Upper lobe of right lung (tissue), 1 donor: ENCODE measurements around the gene RNF223. TPM values are rescaled to one million over a fixed set of nuclear protein-coding genes. Genes with fewer than 3 reads are reported as not detected.

Source experiments
- ATAC-seq: fragments of 200-7000 bp; cut with Tn5 transposase; one replicate; pipeline ENCODE4 v1.9.1; 2020; ENCODE audit warnings: mild to moderate bottlenecking, moderate library complexity
- DNase-seq: peaks from one replicate; pipeline ENCODE4 v3.0.0-alpha.2; 2020
- H3K27ac ChIP-seq: fragments of 200-600 bp; one replicate; pipeline ENCODE4 v1.8.0; 2022
- H3K27me3 ChIP-seq: fragments of 200-600 bp; one replicate; pipeline ENCODE4 v1.8.0; 2022; ENCODE audit warnings: mild to moderate bottlenecking
- H3K36me3 ChIP-seq: fragments of 200-600 bp; one replicate; pipeline ENCODE4 v1.8.0; 2022
- H3K4me1 ChIP-seq: fragments of 200-600 bp; one replicate; pipeline ENCODE4 v1.8.0; 2022
- H3K4me3 ChIP-seq: fragments of 200-600 bp; one replicate; pipeline ENCODE4 v1.8.0; 2022; ENCODE audit warnings: mild to moderate bottlenecking
- H3K9me3 ChIP-seq: fragments of 200-600 bp; one replicate; pipeline ENCODE4 v1.8.0; 2022
- CTCF ChIP-seq: fragments of 200-600 bp; IDR thresholded peaks from one replicate; pipeline ENCODE4 v1.8.0; 2022; ENCODE audit warnings: antibody characterized with exemption
- intact Hi-C: fragments of 100-400 bp; cut with DNase I; formaldehyde crosslinking; loops from one replicate; pipeline ENCODE4 v1.11.0; 2022
- total RNA-seq: library from RNA; stranded (reverse); fragmentation: NEBNext Ultra II Directional; extraction: Animal tissue kit (Norgen Biotek cat#: 25700); gene quantifications from one replicate; pipeline ENCODE4 v1.2.1, GENCODE V29; 2021
- donor health status: DM: no; HTN: yes; CAD: no; lungs with severe emphysema.

RNF223 gene
- total RNA-seq, 1 donor from 2014 or later: 0.55 TPM

GRCh38 chr1:1043921-1044320, 30.2 kb downstream of the RNF223 start:
- Histone ChIP-seq H3K27me3 (no peaks in the 10 kb centered on the region), H3K36me3 (peaks cover 12% of the 10 kb centered on the region), H3K4me3 (no peak overlapping the region), H3K27ac (no peak overlapping the region), H3K4me1 (peaks cover 14% of the 10 kb centered on the region), H3K9me3 (no peaks in the 10 kb centered on the region)
- intact Hi-C loops: no loop called here
- DNase-seq (no peak), ATAC-seq (no peak)
- no peak for TF ChIP-seq CTCF

GRCh38 chr1:1043411-1043810, 30.7 kb downstream of the RNF223 start:
- H3K36me3 ChIP-seq: peaks cover 12% of the 10 kb centered on the region
- ATAC-seq: no peak
- no peaks in the 10 kb centered on the region for H3K27me3 ChIP-seq
- H3K4me3 ChIP-seq: no peak overlapping the region
- H3K27ac ChIP-seq: no peak overlapping the region
- intact Hi-C loops: no loop called here
- DNase-seq: no peak
- H3K9me3 ChIP-seq: no peaks in the 10 kb centered on the region
- peaks cover 17% of the 10 kb centered on the region for H3K4me1 ChIP-seq
- no peak for TF ChIP-seq CTCF

GRCh38 chr1:1042835-1043234, 31.3 kb downstream of the RNF223 start:
- no peaks in the 10 kb centered on the region for H3K9me3 ChIP-seq
- ATAC-seq (no peak), DNase-seq (no peak)
- no peak overlapping the region for H3K4me3 ChIP-seq
- no peak for TF ChIP-seq CTCF
- no peak overlapping the region for H3K27ac ChIP-seq
- no peaks in the 10 kb centered on the region for H3K27me3 ChIP-seq
- intact Hi-C loops: no loop called here
- H3K36me3 ChIP-seq: peaks cover 12% of the 10 kb centered on the region
- H3K4me1 ChIP-seq: peaks cover 17% of the 10 kb centered on the region

- H3K4me1 ChIP-seq: peaks cover 17% of the 10 kb centered on the region
Observed at GRCh38 chr1:1041873-1042272, 32.2 kb downstream of the RNF223 start.

GRCh38 chr1:1041092-1041523, 33.0 kb downstream of the RNF223 start:
- no peak for TF ChIP-seq CTCF
- intact Hi-C loops: no loop called here
- ATAC-seq (no peak), DNase-seq (no peak)
- no peaks in the 10 kb centered on the region for H3K9me3 ChIP-seq
- H3K27ac ChIP-seq: no peak overlapping the region
- H3K4me3 ChIP-seq: no peak overlapping the region
- no peaks in the 10 kb centered on the region for H3K27me3 ChIP-seq
- peaks cover 17% of the 10 kb centered on the region for H3K4me1 ChIP-seq
- no peaks in the 10 kb centered on the region for H3K36me3 ChIP-seq

More at GRCh38 chr1:1041873-1042272, 32.2 kb downstream of the RNF223 start:
- H3K4me3 ChIP-seq: no peak overlapping the region
- H3K27me3 ChIP-seq: no peaks in the 10 kb centered on the region
- DNase-seq (no peak), ATAC-seq (no peak)
- intact Hi-C loops: no loop called here
- H3K36me3 ChIP-seq: peaks cover 2% of the 10 kb centered on the region
- no peak overlapping the region for H3K27ac ChIP-seq
- TF ChIP-seq CTCF: no peak
- H3K9me3 ChIP-seq: no peaks in the 10 kb centered on the region
